ENCODE results near the gene DNASE2B.
A peak's percentile ranks its signal among the peaks of the same experiment; 100 is the strongest.
"Not testable (repeated sequence)": the region's sequence is repeated elsewhere in the genome, so short reads cannot be mapped to it uniquely, and the experiment has no call there.

The DNASE2B gene

DNA sequence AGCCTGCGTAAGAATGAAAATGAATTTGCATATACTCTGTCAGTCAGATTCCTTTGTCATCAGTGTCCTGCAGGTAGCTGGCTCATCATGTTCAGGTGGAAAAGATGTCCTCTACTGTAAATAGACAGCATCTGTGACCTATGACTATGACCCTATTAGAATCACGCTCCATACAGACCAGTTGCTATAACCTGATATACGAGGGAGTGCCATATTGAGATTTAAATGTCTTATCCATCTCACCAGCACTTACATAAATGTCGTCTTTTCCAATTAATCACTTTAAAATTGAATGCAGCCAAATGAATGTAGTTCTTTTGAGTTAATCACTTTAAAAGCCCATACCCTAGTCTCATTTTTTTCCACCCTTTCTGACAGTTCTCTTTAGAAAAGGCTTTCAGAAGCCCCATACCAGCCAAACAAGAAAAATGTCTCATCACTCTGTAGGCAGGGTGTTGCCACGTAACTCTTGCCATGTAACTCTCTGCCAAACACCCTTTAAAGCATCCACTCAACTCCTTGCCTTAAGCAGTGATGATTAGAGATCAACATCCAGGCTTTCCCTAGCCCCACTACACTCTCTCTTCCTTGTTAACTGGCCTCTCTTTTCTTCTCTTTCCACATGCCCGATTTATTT lies 26.3 kb downstream of the DNASE2B start:
- DNase-seq, result no peak

DNA sequence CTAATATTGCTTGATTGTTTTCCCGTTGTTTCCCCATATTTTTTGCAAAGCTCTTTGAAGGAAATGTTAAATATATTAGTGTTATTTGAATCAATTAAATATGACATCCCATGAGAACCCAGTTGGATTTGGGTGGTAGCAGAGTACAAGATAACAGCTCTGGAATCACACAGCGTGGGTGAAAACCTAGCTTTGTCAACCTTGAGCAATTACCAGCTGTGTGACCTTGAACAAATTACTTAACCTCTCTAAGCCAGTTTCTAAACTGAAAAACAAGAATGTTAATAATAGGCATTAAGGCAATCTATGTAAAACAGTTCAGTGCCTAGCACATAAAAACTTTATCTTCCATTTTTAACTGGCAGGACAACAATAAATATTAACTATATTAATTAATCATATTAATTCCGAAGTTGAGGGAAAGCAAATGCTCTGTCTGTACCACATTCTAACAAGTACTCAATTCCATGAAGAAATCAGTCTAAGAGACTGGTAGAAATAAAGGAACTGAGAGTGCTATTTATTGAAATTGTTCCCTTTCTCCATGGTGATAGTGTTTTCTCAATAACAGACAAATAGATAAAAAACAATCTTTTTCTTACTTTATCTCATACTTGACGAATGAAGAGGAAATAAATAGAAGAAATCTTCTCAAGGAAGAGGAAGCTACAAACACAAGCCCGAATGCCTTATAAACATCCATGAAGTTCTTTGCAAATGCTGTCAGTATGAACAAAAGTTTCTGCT lies 27.0 kb downstream of the DNASE2B start:
- DNase-seq, result no peak

- no peak for DNase-seq
Observed at GRCh38 chr1:84426376-84426775, 28.1 kb downstream of the DNASE2B start.

GRCh38 chr1:84427250-84428188 lies 29.2 kb downstream of the DNASE2B start:
- no peak for DNase-seq

DNA sequence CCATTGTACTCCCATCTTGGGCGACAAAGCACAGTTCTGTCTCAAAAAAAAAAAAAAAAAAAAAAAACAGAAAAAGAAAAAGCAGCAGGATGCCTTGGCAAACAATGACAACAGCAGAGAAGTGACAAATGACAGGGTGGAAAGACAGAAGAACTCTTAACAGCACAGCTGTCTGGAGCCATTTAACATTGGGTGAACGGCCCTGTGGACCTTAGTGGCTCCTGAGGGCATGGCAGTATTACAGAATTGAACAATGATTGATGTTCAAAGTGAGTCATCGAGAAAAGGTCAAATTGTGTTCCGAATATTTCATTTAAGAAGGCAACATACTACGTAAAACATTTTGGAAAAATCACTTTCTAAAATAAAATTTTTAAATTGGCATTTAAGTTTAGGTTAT lies 30.0 kb downstream of the DNASE2B start:
- DNase-seq, result no peak

- DNase-seq, result no peak
Observed at GRCh38 chr1:84429231-84429630, 30.9 kb downstream of the DNASE2B start.

DNA sequence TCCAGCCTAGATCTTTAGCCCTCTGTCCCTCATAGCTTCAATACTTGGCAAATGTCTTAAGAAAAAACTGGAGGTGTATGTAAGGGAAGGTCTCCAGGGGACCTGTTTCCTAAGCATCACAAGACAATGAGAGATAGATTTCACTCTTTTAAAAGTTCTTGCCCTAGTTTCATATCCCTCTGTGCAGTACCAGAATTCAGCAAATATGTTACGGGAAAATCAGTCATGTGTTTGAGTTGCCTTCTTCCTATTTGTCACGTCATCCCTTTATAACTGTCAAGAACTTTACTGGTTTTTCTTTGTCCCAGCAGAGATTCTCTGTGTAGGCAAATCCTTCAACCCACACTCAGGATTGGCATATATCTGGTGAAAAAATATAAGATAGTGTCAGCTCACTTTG lies 32.3 kb downstream of the DNASE2B start:
- DNase-seq, result no peak

- peak; percentile 46 for DNase-seq
Observed at GRCh38 chr1:84433258-84434080, 35.2 kb downstream of the DNASE2B start.

GRCh38 chr1:84434081-84434769 lies 35.9 kb downstream of the DNASE2B start:
- no peak for DNase-seq

DNA sequence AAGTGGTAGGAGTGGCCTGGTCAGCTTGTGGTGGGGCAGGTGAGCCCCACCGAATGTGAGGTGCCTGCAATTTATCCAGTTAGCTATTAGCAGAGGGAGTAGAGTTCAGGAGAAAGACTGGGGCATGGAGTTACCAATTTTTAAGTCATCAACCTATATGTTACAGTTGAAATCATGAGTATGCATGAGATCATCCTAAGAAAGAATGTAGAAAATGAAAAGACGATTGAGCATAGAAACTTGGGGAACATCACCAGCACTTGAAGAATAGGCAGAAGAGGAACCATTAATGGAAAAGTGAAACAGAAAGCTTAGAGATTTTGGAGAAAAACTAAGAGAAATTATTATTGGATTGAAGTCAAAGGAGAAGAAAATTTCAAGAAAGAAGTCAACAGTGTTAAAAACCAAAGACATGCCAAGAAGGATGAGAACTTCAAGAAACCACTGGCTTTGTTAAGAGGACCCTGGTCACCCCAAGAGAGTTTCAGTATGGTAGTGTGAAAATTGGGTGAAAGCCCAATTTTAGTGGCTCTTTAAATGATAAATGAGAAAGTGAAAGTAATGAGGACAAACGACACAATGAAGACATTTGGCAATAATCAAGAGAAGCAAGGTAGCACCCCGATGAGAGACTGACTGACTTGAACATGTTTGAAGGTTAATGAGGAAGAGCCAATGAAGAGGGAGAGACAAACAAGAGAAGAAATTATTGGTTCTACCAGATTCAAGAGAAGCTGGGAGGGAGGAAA lies 36.7 kb downstream of the DNASE2B start:
- DNase-seq, result no peak

GRCh38 chr1:84436876-84437655 lies 38.8 kb downstream of the DNASE2B start:
- no peak for DNase-seq

DNA sequence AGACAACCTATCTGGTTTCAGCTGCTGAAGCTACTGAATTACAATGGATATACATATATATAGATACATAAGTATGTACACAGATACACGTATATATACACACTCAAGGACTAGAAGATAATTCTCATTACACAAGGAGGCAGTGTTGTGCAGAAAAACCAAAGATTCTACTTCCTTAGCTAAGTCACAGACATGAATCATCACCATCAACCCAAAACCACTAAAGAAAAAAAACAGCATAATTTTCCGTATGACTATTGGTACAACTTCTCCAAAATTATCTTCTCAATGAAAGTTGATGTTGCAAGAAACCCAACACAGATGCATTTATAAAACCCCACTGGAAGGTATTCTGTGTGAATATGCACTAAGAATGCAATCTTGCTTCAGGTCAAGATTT lies 44.0 kb downstream of the DNASE2B start:
- no peak for DNase-seq

DNA sequence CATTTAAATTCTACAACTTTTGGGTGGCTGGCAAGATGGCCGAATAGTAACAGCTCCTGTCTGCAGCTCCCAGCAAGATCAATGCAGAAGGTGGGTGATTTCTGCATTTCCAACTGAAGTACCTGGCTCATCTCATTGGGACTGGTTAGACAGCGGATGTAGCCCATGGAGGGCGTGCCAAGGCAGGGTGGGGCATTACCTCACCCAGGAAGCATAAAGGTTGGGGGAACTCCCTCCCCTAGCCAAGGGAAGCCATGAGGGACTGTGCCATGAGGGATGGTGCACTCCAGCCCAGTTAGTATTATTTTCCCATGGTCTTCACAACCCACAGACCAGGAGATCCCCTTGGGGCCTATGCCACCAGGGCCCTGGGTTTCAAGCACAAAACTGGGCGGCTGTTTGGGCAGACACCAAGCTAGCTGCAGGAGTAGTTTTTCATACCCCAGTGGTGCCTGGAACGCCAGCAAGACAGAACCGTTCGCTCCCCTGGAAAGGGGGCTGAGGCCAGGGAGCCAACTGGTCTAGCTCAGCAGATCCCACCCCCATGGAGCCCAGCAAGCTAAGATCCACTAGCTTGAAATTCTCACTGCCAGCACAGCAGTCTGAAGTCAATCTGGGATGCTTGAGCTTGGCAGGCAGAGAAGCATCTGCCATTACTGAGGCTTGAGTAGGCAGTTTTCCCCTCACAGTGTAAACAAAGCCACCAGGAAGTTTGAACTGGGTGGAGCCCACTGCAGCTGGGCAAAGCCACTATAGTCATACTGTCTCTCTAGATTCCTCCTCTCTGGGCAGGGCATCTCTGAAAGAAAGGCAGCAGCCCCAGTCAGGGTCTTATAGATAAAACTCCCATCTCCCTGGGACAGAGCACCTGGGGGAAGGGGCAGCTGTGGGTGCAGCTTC lies 44.7 kb downstream of the DNASE2B start:
- DNase-seq, result not testable (repeated sequence)

DNA sequence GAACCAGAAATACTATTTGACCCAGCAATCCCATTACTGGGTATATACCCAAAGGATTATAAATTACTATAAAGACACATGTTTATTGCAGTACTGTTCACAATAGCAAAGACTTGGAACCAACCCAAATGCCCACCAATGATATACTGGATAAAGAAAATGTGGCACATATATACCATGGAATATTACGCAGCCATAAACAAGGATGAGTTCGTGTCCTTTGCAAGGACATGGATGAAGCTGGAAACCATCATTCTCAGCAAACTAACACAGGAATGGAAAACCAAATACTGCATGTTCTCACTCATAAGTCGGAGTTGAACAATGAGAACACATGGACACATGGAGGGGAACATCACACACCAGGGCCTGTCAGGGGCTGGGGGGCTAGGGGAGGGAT lies 50.4 kb downstream of the DNASE2B start:
- not testable (repeated sequence) for DNase-seq

- no peak for DNase-seq
Observed at GRCh38 chr1:84450910-84451309, 52.6 kb downstream of the DNASE2B start.

- DNase-seq, result no peak
Observed at GRCh38 chr1:84452436-84452835, 54.2 kb downstream of the DNASE2B start.

DNA sequence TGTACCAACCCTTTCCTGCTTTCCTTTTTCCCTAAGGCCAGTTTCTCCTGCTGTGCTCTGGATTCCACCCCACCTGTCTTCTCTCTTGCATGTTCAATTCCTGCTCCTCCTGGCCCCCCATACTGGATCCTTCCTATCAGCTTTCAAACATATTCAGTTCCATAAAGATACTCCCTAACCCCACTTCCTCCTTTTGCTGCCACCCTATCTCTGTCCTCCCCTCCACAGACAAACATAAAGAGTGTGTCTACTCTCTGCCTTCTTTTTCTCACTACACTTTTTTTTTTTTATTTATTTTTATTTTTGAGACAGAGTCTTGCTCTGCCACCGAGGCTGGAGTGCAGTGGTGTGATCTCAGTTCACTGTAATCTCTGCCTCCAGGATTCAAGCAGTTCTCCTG lies 63.8 kb downstream of the DNASE2B start:
- DNase-seq, result no peak
